GM23338 (cell line): ENCODE measurements around the gene PANK4. TPM values are rescaled to one million over a fixed set of nuclear protein-coding genes. Genes with fewer than 3 reads are reported as not detected.

Source experiments
- ATAC-seq: fragments of 200-7000 bp; cut with Tn5 transposase; 3 replicates; pipeline ENCODE4 v1.9.1; 2020
- DNase-seq: peaks from one replicate; pipeline ENCODE4 v3.0.0-alpha.2; 2015; ENCODE audit warnings: low spot score
- H2AFZ ChIP-seq: fragments of 200-600 bp; sonication (generic); 2 replicates; pipeline ENCODE4 v1.8.0; 2016; ENCODE audit warnings: antibody characterized with exemption, mild to moderate bottlenecking, moderate library complexity
- H3F3A ChIP-seq: fragments of 200-600 bp; sonication (generic); replicated peaks from 2 replicates; pipeline ENCODE4 v1.8.0; 2017; ENCODE audit warnings: antibody characterized with exemption, mixed run types, low read depth
- H3K27ac ChIP-seq: fragments of 200-600 bp; sonication (generic); 2 replicates; pipeline ENCODE4 v1.6.1; 2016; ENCODE audit warnings: low read depth
- H3K27me3 ChIP-seq: fragments of 200-600 bp; sonication (generic); 2 replicates; pipeline ENCODE4 v1.8.0; 2016; ENCODE audit warnings: mild to moderate bottlenecking, mixed run types, moderate library complexity; ENCODE audit not compliant: insufficient read depth
- H3K36me3 ChIP-seq: fragments of 200-600 bp; sonication (generic); 2 replicates; pipeline ENCODE4 v1.8.0; 2016; ENCODE audit warnings: mild to moderate bottlenecking; ENCODE audit not compliant: insufficient read depth
- H3K4me1 ChIP-seq: fragments of 200-600 bp; sonication (generic); 2 replicates; pipeline ENCODE4 v1.8.0; 2016; ENCODE audit warnings: mild to moderate bottlenecking, moderate library complexity; ENCODE audit not compliant: insufficient read depth
- H3K4me2 ChIP-seq: fragments of 200-600 bp; sonication (generic); 2 replicates; pipeline ENCODE4 v1.7.1; 2017; ENCODE audit warnings: mixed run types
- H3K4me3 ChIP-seq: fragments of 200-600 bp; sonication (generic); 2 replicates; pipeline ENCODE4 v1.6.1; 2016; ENCODE audit warnings: mixed run types
- H3K79me2 ChIP-seq: fragments of 200-600 bp; sonication (generic); replicated peaks from 2 replicates; pipeline ENCODE4 v1.8.0; 2017; ENCODE audit warnings: mild to moderate bottlenecking; ENCODE audit not compliant: insufficient read depth
- H3K9me2 ChIP-seq: fragments of 200-600 bp; sonication (generic); 2 replicates; pipeline ENCODE4 v1.8.0; 2017; ENCODE audit not compliant: insufficient read depth
- H4K20me1 ChIP-seq: fragments of 200-600 bp; sonication (generic); replicated peaks from 2 replicates; pipeline ENCODE4 v1.8.0; 2017; ENCODE audit warnings: mild to moderate bottlenecking; ENCODE audit not compliant: insufficient read depth
- H3K27ac Mint-ChIP-seq: 2 replicates; pipeline ENCODE4 v1.8.0; 2020; ENCODE audit warnings: inconsistent platforms, mild to moderate bottlenecking, moderate library complexity, mixed read lengths
- H3K27me3 Mint-ChIP-seq: 3 replicates; pipeline ENCODE4 v1.8.0; 2022; ENCODE audit warnings: low read depth, mild to moderate bottlenecking, moderate library complexity, mixed read lengths, inconsistent platforms; ENCODE audit not compliant: insufficient read depth, poor library complexity
- H3K36me3 Mint-ChIP-seq: 3 replicates; pipeline ENCODE4 v1.8.0; 2021; ENCODE audit warnings: low read depth, mild to moderate bottlenecking, inconsistent platforms, moderate library complexity, mixed read lengths
- H3K4me1 Mint-ChIP-seq: 3 replicates; pipeline ENCODE4 v1.8.0; 2020; ENCODE audit warnings: mild to moderate bottlenecking, inconsistent platforms, mixed read lengths
- H3K4me3 Mint-ChIP-seq: 3 replicates; pipeline ENCODE4 v1.8.0; 2021; ENCODE audit warnings: moderate library complexity, mild to moderate bottlenecking, inconsistent platforms, mixed read lengths
- H3K9me3 Mint-ChIP-seq: 3 replicates; pipeline ENCODE4 v1.8.0; 2020; ENCODE audit warnings: moderate library complexity, mild to moderate bottlenecking, inconsistent platforms, mixed read lengths
- CREB1 ChIP-seq: fragments of 250-450 bp; sonication (Bioruptor Pico); IDR thresholded peaks from 2 replicates; pipeline ENCODE4 v1.5.0; 2020; ENCODE audit warnings: low read depth, mild to moderate bottlenecking, moderate library complexity
- CTCF ChIP-seq, 2 experiments: fragments of 200-600 bp in 1 of 2; sonication (generic) in 1 of 2; conservative IDR thresholded peaks; 2 replicates each; pipeline versions ENCODE4 v1.5.1 to v1.6.1; 2016 to 2017; ENCODE audit warnings: antibody characterized with exemption in 2 of 2, low read depth in 2 of 2, mild to moderate bottlenecking in 2 of 2, moderate library complexity in 1 of 2
- ETS1 ChIP-seq: IDR thresholded peaks from 2 replicates; pipeline ENCODE4 v1.6.1; 2016; ENCODE audit warnings: antibody characterized with exemption
- EZH2 ChIP-seq: fragments of 200-600 bp; sonication (generic); IDR thresholded peaks from one replicate; pipeline ENCODE4 v1.8.0; 2017; ENCODE audit warnings: antibody characterized with exemption, mild to moderate bottlenecking, low read depth; ENCODE audit not compliant: unreplicated experiment
- EZH2phosphoT487 ChIP-seq: fragments of 200-600 bp; sonication (generic); IDR thresholded peaks from one replicate; pipeline ENCODE4 v1.8.1; 2018; ENCODE audit warnings: antibody characterized with exemption; ENCODE audit not compliant: unreplicated experiment
- JUNB ChIP-seq: IDR thresholded peaks from one replicate; pipeline ENCODE4 v1.6.1; 2016; ENCODE audit warnings: antibody characterized with exemption; ENCODE audit not compliant: unreplicated experiment
- NANOG ChIP-seq: IDR thresholded peaks from 2 replicates; pipeline ENCODE4 v1.6.1; 2016; ENCODE audit warnings: antibody characterized with exemption, borderline replicate concordance
- POLR2AphosphoS5 ChIP-seq: IDR thresholded peaks from 2 replicates; pipeline ENCODE4 v1.6.1; 2016; ENCODE audit warnings: antibody characterized with exemption, low read depth
- REST ChIP-seq: IDR thresholded peaks from one replicate; pipeline ENCODE4 v1.6.1; 2018; ENCODE audit warnings: antibody characterized with exemption; ENCODE audit not compliant: unreplicated experiment
- STAT1 ChIP-seq: IDR thresholded peaks from one replicate; pipeline ENCODE4 v1.6.1; 2016; ENCODE audit warnings: antibody characterized with exemption; ENCODE audit not compliant: unreplicated experiment
- ZNF114 ChIP-seq: fragments of 250-450 bp; sonication (Bioruptor Pico); IDR thresholded peaks from 2 replicates; pipeline ENCODE4 v1.5.0; 2020; ENCODE audit warnings: mild to moderate bottlenecking, moderate library complexity
- ZNF331 ChIP-seq: fragments of 250-450 bp; sonication (Bioruptor Pico); IDR thresholded peaks from 2 replicates; pipeline ENCODE4 v1.5.0; 2020; ENCODE audit warnings: low read depth, mild to moderate bottlenecking, moderate library complexity
- polyA plus RNA-seq: library from polyadenylated mRNA; unstranded; fragments of >200 nt; fragmentation: Nextera tagmentation; extraction: Ambion mirVana; gene quantifications from 2 replicates; pipeline ENCODE4 v1.2.1, GENCODE V29; 2016
- total RNA-seq: library from RNA; depleted of rRNA; stranded (reverse); fragments of >200 nt; shearing (Covaris generic); gene quantifications from 2 replicates; pipeline ENCODE4 v1.2.3, GENCODE V29; 2014
- TF ChIP-seq, protein P1 (sequence below): fragments of 250-450 bp; sonication (Bioruptor Pico); IDR thresholded peaks from 2 replicates; pipeline ENCODE4 v1.5.0; 2020; ENCODE audit warnings: mild to moderate bottlenecking, moderate library complexity

The PANK4 gene
- total and polyA plus RNA-seq, 2 experiments from 2014 or later, result 25.8 to 43.7 TPM

GRCh38 chr1:2506901-2507565 is 19.4 kb downstream of the PANK4 start:
- TF ChIP-seq REST (no peak), POLR2AphosphoS5 (no peak), EZH2 (no peak), CTCF (conservative IDR thresholded peaks at IDR 0.05; ENCODE audit: low read depth in 2 of 2) (no peak), ZNF114 (CRISPR knock-in tag) (no peak), ZNF331 (CRISPR knock-in tag) (no peak), EZH2phosphoT487 (no peak), CREB1 (no peak), STAT1 (no peak), ETS1 (no peak), NANOG (no peak), JUNB (no peak)
- TF ChIP-seq, protein P1, sequence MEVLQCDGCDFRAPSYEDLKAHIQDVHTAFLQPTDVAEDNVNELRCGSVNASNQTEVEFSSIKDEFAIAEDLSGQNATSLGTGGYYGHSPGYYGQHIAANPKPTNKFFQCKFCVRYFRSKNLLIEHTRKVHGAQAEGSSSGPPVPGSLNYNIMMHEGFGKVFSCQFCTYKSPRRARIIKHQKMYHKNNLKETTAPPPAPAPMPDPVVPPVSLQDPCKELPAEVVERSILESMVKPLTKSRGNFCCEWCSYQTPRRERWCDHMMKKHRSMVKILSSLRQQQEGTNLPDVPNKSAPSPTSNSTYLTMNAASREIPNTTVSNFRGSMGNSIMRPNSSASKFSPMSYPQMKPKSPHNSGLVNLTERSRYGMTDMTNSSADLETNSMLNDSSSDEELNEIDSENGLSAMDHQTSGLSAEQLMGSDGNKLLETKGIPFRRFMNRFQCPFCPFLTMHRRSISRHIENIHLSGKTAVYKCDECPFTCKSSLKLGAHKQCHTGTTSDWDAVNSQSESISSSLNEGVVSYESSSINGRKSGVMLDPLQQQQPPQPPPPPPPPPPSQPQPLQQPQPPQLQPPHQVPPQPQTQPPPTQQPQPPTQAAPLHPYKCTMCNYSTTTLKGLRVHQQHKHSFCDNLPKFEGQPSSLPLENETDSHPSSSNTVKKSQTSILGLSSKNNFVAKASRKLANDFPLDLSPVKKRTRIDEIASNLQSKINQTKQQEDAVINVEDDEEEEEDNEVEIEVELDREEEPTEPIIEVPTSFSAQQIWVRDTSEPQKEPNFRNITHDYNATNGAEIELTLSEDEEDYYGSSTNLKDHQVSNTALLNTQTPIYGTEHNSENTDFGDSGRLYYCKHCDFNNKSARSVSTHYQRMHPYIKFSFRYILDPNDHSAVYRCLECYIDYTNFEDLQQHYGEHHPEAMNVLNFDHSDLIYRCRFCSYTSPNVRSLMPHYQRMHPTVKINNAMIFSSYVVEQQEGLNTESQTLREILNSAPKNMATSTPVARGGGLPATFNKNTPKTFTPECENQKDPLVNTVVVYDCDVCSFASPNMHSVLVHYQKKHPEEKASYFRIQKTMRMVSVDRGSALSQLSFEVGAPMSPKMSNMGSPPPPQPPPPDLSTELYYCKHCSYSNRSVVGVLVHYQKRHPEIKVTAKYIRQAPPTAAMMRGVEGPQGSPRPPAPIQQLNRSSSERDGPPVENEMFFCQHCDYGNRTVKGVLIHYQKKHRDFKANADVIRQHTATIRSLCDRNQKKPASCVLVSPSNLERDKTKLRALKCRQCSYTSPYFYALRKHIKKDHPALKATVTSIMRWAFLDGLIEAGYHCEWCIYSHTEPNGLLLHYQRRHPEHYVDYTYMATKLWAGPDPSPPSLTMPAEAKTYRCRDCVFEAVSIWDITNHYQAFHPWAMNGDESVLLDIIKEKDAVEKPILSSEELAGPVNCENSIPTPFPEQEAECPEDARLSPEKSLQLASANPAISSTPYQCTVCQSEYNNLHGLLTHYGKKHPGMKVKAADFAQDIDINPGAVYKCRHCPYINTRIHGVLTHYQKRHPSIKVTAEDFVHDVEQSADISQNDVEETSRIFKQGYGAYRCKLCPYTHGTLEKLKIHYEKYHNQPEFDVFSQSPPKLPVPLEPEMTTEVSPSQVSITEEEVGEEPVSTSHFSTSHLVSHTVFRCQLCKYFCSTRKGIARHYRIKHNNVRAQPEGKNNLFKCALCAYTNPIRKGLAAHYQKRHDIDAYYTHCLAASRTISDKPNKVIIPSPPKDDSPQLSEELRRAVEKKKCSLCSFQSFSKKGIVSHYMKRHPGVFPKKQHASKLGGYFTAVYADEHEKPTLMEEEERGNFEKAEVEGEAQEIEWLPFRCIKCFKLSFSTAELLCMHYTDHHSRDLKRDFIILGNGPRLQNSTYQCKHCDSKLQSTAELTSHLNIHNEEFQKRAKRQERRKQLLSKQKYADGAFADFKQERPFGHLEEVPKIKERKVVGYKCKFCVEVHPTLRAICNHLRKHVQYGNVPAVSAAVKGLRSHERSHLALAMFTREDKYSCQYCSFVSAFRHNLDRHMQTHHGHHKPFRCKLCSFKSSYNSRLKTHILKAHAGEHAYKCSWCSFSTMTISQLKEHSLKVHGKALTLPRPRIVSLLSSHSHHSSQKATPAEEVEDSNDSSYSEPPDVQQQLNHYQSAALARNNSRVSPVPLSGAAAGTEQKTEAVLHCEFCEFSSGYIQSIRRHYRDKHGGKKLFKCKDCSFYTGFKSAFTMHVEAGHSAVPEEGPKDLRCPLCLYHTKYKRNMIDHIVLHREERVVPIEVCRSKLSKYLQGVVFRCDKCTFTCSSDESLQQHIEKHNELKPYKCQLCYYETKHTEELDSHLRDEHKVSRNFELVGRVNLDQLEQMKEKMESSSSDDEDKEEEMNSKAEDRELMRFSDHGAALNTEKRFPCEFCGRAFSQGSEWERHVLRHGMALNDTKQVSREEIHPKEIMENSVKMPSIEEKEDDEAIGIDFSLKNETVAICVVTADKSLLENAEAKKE (CRISPR knock-in tag), result no peak
- Mint-ChIP-seq H3K27ac (no peak overlapping the region), H3K27me3 (peaks cover 7% of the 10 kb centered on the region), H3K4me3 (no peak overlapping the region), H3K36me3 (peaks cover 16% of the 10 kb centered on the region), H3K9me3 (no peaks in the 10 kb centered on the region), H3K4me1 (no peaks in the 10 kb centered on the region)
- no peaks in the 10 kb centered on the region for H3K27me3 ChIP-seq
- H3K4me2 ChIP-seq, result no peak overlapping the region
- H3K4me1 ChIP-seq, result no peaks in the 10 kb centered on the region
- H2AFZ ChIP-seq, result no peak overlapping the region
- H3K4me3 ChIP-seq, result no peak overlapping the region
- no peak for DNase-seq
- peak; percentile 2; the same call in 1 of the 3 replicates for ATAC-seq
- H4K20me1 ChIP-seq, result no peaks in the 10 kb centered on the region; the same call in 1 of the 2 replicates
- H3K79me2 ChIP-seq, result no peaks in the 10 kb centered on the region
- H3K27ac ChIP-seq, result no peak overlapping the region
- H3F3A ChIP-seq, result no peaks in the 10 kb centered on the region
- H3K9me2 ChIP-seq, result no peaks in the 10 kb centered on the region
- no peaks in the 10 kb centered on the region; the same call in 1 of the 2 replicates for H3K36me3 ChIP-seq
